Measurements from ENCODE around the gene NOL11.
"Not testable (repeated sequence)": the region's sequence is repeated elsewhere in the genome, so short reads cannot be mapped to it uniquely, and the experiment has no call there.

NOL11 gene

DNA sequence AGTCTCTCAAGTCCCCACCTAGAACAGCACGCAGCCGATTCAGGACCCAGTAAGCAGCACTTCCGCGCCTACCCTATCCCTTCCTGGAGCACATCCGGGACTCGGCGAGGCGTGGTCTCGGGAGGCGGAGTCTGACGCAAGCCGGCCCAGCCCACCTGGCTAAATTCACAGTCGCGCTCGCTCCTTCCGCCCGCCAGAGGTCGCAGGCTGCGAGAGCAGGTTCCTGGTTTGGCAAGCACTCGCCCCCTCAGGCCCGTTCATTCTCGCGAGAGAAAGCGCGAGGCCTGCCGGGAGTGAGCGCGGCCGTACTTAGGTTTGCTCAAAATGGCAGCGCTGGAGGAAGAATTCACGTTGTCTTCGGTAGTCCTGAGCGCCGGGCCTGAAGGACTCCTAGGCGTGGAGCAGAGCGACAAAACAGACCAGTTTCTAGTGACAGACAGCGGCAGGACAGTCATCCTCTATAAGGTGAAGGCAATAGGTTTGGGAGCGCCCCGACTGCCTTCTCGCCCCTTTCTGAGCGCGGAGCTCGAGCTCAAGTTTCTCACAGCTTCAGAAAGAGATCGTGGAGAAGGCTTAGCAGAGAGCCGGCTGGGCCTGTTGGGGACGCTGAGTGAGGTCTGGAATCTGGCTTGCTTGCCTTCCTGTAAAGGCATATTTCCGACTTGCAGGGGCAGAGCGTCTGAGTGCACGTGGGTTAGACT is at the start of gene NOL11:
Gene NOL11 (plus strand): TSS at position 313 of the 701 bp plus-strand sequence. CDS start 12 bp downstream, at position 325.
- DNase-seq: peak; percentile 96 to 99

DNA sequence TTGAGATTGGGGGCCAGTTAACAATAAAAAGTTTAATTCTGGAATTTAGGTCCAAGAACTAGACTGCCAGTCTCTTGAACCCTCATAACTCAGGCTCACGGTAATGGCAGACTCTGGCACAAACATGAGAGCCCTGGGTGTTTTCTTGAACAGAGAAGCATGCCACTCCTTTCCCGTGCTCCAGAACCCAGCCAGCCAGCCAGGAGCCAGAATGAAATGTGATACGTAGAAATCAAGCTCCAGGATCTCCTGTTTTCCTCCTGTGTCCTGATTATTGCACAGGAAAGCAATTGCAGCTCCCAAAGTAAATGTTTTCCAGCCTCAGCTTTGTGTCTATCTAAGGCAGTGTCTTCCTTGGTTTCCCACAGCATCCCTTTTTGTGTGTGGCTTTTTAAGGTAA is 46.2 kb upstream of the NOL11 start:
- DNase-seq: peak; percentile 66 to 80

DNA sequence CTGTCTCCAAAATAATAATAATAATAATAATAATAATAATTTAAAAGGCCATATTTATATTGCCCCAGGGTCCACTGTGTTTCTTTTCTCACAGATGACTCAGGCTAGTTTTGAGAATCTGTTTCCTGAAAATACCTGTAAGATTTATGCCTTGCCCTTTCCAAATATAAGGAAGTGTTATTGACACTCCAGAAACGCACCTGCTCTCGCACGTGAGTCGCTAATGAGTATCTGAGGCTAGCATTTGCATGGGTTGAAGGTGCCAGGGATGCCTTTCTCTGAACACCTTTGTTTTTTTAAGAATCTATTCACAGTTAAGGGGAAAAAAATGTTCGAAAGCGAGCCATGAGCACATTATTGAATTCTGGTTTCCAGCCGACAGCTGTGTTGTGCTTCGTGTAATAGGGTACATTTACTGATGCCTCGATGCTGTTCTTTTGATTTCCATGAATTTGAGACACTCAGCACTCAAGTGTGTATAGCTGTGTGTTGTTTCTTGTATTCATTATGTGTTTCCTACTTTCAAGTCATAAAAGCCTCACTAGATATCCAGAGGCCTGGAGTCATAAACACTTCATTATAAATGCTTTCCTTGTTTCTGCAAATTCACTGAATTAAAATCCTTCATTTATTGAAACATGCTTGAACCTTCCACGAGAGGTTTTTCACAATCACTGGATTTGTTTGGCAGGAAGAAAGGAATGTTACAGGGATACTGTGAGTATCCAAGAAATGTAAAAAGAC is 45.0 kb upstream of the NOL11 start:
- DNase-seq: peak; percentile 80 to 87

DNA sequence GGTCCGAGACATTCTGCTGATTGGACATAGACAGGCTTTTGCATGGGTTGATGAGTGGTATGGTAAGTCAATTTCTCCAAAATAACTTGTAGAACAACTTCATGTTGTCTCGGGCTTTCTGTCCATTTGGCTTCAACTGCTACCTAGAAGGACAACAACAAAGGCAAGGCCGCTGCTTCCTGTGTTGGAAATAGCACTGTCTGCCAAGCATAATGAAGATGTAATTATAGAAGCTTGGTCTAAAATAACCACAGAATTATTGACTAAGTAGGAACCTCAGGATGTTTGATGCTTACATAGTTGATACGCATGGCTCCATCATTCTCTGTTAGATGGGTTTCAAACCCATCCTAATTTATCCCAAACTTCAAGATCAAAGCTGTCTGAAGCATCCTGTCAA is 42.3 kb upstream of the NOL11 start:
- DNase-seq: no peak

DNA sequence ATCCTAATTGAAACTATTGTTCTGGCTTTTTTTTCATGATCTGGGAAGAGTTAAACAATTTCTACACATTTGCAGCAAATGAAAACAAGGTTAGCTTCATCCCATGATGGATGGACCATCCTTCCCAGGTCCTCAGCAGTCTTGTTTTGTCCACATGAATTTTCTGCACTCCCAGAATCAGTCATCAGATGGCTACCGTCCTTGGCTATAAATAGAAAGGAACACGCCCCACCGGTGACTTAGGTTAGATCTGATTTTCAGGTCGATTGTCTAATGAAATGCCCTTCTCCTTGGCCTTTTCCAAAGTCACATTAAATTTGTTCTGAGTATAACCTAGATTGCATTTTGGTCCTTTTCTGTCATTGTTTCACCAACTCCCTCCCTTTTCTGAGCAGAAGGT is 41.4 kb upstream of the NOL11 start:
- DNase-seq: no peak

DNA sequence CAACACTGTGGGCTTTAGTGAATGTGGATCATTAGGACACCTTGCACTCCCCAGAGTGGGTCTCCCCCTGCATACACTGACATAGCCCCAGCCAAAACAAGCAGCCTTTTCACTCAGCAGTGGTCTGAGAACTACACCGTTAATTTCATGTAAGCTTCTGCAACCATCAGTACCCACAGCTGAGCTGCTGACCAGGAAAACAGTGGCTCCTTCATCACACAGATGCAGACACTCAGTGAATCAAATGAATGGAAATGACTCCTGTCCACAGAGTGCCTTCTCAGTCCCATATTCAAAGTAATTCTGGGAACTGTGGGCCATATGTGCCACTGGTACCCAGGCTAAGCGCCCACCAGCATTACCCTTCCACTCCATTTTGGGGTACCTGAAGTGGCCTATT is 39.3 kb upstream of the NOL11 start:
- DNase-seq: peak in 1 of 2 experiments; percentile 49

DNA sequence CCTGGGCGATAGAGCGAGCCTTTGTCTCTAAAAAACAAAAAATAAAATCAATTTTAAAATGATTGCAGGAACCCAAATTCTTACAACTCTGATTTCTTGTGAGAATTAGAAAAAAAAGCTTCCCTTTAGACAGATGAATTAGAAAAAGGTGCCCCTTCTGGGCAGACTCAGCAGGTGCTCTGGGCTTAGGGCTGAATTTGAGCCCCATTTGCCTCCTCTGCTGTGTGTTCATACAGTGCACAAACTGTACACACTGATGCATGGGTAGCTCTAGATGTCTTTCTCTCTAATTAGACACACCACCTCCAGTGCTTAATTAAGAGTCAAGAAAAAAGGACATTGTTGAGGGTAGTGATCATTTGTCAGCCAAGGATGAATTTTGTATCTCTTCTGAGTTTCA is 38.5 kb upstream of the NOL11 start:
- DNase-seq: peak in 1 of 2 experiments; percentile 24

DNA sequence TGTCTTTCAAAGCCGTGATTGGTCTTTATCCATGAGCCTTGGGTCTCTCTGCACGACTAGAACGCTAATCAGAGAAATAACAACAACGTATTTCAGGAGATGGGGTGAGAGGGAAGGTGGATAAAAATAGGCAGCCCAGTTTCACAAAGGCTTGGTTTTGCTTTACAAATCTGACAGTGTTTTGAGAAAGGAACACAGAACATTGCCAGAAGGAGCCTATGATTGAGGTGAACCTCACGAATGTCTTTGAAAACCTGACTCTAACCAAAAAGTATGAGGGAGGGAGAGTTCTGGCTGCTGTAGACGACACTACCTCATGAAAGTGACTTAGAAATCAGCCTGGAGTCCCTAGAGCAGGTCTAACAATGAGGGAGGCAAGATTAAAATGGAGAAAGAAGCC is 38.0 kb upstream of the NOL11 start:
- no peak for DNase-seq

DNA sequence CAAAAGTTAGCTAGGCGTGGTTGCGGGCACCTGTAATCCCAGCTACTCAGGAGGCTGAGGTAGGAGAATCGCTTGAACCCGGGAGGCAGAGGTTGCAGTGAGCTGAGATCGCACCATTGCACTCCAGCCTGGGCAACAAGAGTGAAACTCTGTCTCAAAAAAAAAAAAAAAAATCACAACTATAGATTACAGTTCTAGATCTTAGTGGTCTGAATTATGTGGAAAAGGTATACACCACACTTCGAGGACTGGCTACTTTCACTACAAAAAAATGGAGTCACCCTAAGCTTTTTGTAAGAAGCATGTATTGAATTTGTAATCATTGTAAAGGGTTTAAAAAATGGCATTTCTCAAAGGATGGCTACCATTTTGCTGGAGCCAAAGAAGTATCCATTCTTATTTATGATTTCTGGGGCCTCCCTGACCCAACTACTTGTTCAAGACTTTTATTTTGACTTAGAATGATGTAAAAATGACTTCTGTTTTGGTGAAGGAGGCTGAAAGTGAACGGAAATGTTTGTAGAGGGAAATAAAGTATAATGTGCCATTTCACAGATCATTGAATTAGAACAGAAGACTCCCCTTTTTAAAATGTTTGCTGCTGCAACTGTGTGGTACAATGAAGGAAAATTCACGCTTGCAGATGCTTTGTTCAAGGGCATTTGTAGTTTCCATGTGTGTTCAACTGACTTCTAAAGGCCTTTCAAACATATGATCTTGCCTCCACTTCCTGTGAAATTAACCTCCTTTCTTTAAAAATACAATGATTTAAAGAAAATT is 37.1 kb upstream of the NOL11 start:
- DNase-seq: peak; percentile 91 to 96

DNA sequence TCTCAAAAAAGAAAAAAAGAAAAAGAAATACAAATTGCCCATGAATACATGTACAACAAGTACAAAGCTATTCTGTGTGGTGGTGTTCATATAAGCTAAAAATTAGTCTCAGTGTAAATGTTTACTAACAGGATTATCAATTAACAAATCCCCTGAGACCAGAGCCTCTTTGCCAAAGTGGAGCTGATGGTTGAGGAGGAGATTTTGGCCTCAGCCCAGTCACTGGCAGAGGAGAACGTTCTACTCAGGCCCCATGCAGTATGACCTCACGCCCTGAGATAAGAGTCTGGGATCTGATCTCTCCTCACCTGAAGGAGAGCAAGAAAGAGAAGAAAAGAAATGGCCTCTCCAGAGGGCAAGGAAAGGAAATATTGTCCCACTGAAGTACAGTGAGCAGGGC is 35.5 kb upstream of the NOL11 start:
- peak in 1 of 2 experiments; percentile 40 for DNase-seq

DNA sequence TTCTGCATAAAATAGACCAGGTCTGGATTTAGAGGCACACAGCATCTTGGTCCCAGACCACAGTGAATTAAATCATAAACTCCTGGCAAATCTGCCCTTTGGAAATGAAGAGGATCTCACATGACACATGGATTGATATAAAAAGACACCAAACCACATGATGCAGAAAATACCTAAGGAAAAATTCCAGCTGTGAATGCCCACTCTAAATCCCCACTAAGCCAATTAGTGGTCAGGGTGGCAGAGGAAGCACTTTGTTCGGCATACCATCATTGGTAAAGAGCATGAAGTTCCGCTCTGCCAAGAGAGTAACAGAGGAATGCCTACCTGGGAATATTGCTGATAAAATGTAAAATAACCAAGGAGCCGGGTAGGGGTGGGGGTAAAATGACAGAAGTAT is 32.4 kb upstream of the NOL11 start:
- DNase-seq: no peak

DNA sequence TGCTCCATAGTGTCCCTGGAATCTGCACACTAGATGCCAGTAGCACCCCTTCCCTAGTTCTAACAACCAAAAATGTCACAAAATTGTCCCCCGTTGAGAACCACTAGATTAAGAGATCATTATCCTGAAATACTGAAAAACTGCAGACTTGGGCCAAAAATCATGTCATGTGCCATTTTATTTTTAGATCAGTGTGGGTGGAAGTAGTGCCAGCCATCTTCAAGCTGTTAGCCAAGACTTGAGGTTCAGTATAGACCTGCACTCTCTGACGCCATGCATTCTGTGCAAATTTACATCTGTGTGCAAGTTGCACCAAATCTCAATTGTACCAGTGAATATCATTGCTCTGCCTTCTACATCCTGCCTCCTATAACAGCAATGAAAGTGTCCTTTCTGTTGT is 31.5 kb upstream of the NOL11 start:
- no peak for DNase-seq

DNA sequence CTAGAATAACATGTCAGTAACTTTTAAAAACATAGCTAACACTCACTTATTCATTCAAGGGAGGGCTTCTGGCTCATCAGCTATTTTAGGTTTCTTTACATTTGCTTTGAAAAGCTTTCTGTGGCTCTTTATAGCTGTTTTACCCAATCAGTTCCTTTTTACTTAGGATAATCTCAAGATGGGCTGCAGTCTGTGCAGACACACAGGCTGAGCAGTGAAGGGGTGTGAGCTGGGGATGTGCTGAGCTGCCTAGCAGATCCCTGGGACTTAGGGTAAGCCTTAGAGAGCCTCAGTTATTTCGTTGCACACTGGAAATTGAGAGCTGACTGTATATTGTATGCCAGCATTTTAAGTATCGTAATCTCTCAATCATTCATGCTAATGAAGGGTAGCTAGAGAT is 30.2 kb upstream of the NOL11 start:
- no peak for DNase-seq

DNA sequence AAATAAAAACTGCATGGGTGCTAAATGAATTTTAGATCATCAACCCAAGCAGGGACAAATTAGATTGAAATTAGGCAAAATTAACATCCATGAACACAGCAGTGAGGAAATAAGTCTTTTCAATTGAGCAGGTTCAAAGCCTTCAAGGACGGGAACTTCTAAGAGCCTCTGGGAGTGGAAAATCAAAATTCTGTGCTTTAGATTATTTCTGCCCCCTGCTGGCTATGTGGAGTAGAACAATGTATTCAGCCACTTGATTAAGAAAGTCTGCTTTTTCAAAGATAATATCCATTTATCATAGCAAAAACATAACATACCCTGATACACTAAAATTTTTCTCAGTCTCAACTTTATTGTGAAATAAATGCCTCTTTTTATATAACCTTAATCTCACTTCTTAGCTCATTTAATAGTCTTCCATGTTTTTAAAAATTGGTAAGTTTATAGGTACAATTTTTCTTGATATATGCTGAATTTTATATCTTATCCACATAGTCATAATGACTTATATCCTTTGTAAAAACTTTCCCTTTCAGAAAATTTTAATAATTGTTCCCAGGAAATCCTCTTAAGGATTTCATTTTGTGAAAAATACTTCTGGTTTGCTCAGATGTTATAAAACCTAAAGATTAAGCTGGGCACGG is 28.1 kb upstream of the NOL11 start:
- DNase-seq: peak; percentile 65 to 88

DNA sequence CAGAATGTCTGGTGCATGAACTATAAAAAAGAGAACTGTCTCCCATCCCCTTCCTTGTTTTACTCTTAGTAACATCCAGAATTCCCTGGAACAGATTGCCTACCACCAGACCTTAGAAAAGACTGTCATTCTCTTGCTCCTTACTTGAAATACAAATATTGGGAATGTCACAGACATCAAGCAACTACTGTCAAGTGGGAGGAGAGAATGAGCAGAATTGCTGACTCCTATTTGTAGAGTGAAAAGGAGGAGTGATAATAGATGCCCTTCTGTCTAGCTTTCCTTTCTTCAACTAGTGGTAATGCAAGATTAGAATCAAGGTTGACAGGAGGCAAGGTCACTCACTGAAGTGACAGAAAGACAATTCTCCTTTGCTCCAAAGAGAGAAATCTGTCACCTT is 23.9 kb upstream of the NOL11 start:
- no peak for DNase-seq

DNA sequence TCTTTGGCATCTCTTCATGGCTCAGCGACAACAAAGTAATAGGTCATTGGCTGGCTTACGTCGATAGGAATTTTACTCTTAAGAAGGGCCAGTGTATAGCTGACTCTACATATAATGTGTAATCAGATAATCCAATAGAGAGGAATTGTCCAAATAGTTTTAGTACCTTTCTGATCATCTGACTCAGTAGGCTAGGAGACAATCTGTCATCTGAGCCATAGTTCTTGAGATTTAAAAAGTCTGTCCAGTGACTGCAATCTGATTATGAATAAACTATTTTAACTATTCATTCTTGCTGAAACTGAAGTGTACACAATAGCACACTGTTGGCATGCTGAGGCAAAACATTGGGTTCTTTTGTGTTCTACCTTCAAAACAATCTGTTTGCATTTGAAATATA is 21.4 kb upstream of the NOL11 start:
- no peak for DNase-seq

DNA sequence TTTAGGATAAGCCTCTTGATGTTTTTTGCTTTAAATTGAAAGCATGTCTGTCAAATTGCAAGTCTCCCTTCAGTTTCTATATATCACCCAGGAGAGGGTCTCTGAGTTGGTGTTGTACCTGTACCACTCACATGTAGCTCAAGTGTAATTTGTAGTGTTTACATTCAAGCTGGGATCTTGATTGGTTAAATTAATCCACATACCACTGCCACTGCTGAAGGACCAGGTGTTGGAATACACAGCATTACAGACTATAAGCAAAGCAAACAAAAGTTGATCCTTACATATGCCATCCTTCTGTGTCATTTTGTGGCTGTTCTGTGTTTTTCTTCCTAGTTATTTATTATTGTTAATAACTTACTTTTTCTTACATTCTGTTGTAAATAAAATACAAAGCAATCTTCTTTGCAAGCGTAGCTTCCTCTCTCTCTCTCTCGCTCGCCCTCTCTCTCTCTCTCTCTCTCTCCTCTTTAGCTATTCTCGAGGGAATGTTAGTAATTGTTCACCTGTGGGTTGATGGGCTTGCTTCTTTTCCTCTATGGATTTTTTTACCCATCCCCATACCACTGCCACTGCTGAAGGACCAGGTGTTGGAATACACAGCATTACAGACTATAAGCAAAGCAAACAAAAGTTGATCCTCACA is 20.8 kb upstream of the NOL11 start:
- peak in 1 of 2 experiments; percentile 45 for DNase-seq

DNA sequence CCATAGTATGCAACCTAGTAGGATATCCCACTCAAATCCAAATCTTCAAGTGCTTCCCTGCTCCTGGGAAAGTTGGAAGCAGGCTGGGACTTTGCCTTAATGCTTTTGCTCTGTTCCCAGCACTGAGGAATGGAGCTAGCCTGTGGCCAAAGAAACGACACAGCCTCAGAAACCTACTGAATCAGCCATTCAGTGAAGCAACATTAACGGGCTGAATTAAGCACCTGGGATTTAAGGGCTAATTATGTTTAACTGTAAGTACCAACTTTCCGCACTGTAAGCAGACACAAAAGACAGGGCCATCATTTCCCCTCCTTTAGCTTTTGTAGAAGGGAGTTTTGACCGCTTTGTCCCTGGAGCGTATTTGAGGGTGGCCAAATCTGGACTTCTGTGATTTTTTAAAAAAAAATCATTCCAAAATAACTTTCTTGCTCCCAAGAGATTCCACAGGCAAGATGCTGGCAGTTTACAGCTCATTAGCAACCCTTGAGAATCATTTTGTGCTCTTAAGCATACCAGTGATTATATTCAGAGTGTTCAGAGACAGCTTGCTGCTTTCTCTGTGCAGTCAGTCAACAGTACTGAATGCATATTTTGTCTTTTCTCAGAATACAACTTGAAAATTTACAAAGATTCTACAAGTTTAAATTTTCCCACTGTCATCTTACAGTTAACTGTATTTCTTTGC is 17.6 kb upstream of the NOL11 start:
- no peak for DNase-seq

DNA sequence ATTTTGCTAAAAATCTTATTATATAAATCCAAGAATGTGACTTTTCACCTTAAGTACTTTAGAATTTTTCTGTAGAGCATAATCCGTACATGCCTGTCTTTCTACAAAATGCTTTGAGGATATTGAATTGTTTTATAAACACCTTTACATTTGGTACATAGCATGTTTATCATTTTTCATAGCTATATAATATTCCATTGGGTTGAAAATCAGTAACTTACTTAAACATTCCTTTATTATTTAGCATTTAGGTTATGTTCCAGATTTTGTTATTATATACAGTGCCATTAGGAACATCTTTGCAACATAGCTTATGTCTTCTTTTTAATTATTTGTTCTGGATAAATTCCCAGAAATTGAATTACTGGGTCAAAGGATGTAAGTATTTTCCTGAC is 17.0 kb upstream of the NOL11 start:
- no peak for DNase-seq

DNA sequence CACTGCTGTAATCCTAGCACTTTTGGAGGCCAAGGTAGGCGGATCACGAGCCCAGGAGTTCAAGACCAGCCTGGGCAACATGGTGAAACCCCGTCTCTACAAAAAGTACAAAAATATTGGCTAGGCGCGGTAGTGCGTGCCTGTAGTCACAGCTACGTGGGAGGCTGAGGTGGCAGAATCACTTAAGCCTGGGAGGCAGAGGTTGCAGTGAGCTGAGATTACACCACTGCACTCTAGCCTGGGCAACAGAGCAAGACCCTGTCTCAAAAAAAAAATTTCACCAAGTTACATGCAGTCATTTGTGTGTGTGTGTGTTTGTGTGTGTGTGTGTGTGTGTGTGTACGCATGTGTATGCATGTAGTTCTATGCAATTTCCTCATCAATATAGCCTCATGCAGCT is 14.9 kb upstream of the NOL11 start:
- not testable (repeated sequence) for DNase-seq

DNA sequence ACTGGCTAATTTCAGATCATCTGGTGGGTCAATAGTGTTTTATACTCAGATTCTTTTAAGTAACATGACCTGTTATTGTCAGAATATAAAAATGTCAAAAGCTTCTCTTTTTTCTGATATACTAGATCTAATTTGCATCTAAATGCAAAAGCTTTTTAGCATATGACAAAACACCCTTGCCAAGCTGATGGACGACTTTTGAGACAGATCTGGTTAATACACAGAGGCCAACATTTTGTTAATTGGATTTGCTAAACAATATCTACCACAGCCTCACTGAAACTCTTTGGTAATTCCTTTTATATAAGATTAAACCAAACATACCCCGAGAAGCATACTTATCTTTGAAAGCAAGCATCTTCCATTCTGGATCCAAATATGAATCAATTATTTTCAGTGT is 10.3 kb upstream of the NOL11 start:
- peak in 1 of 2 experiments; percentile 63 for DNase-seq

DNA sequence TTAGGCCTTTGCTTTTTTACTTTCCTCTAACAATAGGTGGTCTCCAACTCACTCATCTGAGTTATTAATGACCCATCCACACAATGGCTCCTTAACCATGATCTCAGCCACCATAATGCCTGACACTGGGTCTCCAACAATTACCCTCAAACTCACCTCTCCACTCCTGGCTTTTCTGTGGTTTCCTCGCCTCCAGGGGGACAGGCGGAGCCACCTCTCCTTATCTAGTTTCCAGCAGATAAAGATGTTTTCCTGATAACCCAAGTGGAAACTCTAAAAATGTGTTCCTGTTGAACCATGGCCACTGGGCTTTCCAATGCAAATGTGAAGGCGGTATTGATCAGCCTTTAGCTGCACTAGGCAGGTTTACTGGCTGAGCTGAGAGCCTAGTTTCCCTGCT is 9.4 kb upstream of the NOL11 start:
- peak in 1 of 2 experiments; percentile 15 for DNase-seq

All from NCI-H526 (cell line).